NCI-H460 (cell line): ENCODE measurements around the gene SEC14L6. TPM values are rescaled to one million over a fixed set of nuclear protein-coding genes. Genes with fewer than 3 reads are reported as not detected.
"Not testable (repeated sequence)": the region's sequence is repeated elsewhere in the genome, so short reads cannot be mapped to it uniquely, and the experiment has no call there.

Experiments used
- DNase-seq: peaks from one replicate; pipeline ENCODE4 v3.0.0-alpha.2; 2016; ENCODE audit warnings: low read depth; ENCODE audit errors: extremely low read depth
- total RNA-seq: library from RNA; depleted of rRNA; stranded (reverse); fragments of >200 nt; shearing (Covaris generic); gene quantifications from 2 replicates; pipeline ENCODE4 v1.2.3, GENCODE V29; 2014

The SEC14L6 gene
- total RNA-seq, 1 experiment from 2014 or later, result not detected

GRCh38 chr22:30568137-30568805 is 21.7 kb upstream of the SEC14L6 start:
- no peak for DNase-seq

GRCh38 chr22:30567277-30567676 is 20.7 kb upstream of the SEC14L6 start:
- not testable (repeated sequence) for DNase-seq

GRCh38 chr22:30566125-30566524 is 19.6 kb upstream of the SEC14L6 start:
- DNase-seq, result no peak

- no peak for DNase-seq
Observed at GRCh38 chr22:30565341-30565740, 18.8 kb upstream of the SEC14L6 start.

- DNase-seq, result no peak
Observed at GRCh38 chr22:30564761-30565119, 18.2 kb upstream of the SEC14L6 start.

GRCh38 chr22:30564045-30564760 is 17.7 kb upstream of the SEC14L6 start:
- no peak for DNase-seq

- no peak for DNase-seq
Observed at GRCh38 chr22:30562366-30562765, 15.8 kb upstream of the SEC14L6 start.

- no peak for DNase-seq
Observed at GRCh38 chr22:30561402-30562189, 15.1 kb upstream of the SEC14L6 start.

GRCh38 chr22:30560643-30561202 is 14.2 kb upstream of the SEC14L6 start:
- DNase-seq, result not testable (repeated sequence)

- no peak for DNase-seq
Observed at GRCh38 chr22:30559889-30560288, 13.3 kb upstream of the SEC14L6 start.

- no peak for DNase-seq
Observed at GRCh38 chr22:30557243-30557642, 10.7 kb upstream of the SEC14L6 start.

GRCh38 chr22:30556388-30556787 is 9.8 kb upstream of the SEC14L6 start:
- DNase-seq, result no peak

- DNase-seq, result no peak
Observed at GRCh38 chr22:30555282-30556210, 9.0 kb upstream of the SEC14L6 start.

- DNase-seq, result no peak
Observed at GRCh38 chr22:30553971-30554370, 7.4 kb upstream of the SEC14L6 start.

- no peak for DNase-seq
Observed at GRCh38 chr22:30552719-30553118, 6.2 kb upstream of the SEC14L6 start.

- DNase-seq, result not testable (repeated sequence)
Observed at GRCh38 chr22:30551813-30552212, 5.3 kb upstream of the SEC14L6 start.

GRCh38 chr22:30547188-30547587 is 647 bp upstream of the SEC14L6 start:
- DNase-seq, result no peak

- no peak for DNase-seq
Observed at GRCh38 chr22:30542811-30543188, 3.7 kb downstream of the SEC14L6 start.

- DNase-seq, result no peak
Observed at GRCh38 chr22:30541961-30542810, 4.4 kb downstream of the SEC14L6 start.
